ENCODE measurements around the gene OPN4. TPM values are rescaled to one million over a fixed set of nuclear protein-coding genes. Genes with fewer than 3 reads are reported as not detected.

Gene OPN4
- total RNA-seq, 1 experiment from 2014 or later: not detected

DNA sequence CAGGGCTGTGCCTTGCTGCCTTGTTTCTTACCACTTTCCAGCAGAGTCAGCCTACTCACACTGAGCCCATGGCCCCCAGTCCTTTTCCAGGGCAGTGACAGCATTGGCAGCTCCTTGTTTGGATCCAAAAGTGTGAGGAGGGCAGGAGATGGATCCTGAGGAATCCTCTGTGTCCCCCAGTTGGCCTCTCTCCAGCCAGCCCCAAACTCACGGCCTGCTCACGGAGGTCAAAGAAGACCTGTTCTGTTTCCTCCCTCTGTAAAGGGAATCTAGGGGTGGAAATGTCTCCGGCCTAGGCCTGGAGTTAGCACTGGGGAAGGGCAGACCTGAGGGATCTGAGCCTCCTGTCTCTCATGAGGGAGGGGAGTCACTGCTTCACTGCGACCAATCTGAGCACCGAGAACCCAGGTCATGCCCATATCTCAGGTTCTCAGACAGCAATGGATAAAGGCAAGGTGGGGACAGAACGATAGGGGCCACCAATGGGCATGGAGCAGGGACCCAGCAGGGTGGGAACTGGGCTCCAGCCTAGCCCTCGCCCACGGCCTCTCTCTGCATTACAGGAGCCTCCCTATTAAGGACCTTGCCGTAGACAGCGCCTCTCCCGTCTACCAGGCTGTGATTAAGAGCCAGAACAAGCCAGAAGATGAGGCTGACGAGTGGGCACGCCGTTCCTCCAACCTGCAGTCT, 37.1 kb downstream of the OPN4 start:
- TF ChIP-seq, protein P1, sequence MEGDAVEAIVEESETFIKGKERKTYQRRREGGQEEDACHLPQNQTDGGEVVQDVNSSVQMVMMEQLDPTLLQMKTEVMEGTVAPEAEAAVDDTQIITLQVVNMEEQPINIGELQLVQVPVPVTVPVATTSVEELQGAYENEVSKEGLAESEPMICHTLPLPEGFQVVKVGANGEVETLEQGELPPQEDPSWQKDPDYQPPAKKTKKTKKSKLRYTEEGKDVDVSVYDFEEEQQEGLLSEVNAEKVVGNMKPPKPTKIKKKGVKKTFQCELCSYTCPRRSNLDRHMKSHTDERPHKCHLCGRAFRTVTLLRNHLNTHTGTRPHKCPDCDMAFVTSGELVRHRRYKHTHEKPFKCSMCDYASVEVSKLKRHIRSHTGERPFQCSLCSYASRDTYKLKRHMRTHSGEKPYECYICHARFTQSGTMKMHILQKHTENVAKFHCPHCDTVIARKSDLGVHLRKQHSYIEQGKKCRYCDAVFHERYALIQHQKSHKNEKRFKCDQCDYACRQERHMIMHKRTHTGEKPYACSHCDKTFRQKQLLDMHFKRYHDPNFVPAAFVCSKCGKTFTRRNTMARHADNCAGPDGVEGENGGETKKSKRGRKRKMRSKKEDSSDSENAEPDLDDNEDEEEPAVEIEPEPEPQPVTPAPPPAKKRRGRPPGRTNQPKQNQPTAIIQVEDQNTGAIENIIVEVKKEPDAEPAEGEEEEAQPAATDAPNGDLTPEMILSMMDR (IDR thresholded peaks at IDR 0.05; ENCODE audit: unreplicated experiment): no peak
- Mint-ChIP-seq H3K4me3 (ENCODE audit: unreplicated experiment) (no peak overlapping the region), H3K27me3 (ENCODE audit: insufficient read depth, unreplicated experiment) (peaks cover under 1% of the 10 kb centered on the region), H3K4me1 (ENCODE audit: insufficient read depth, unreplicated experiment) (no peaks in the 10 kb centered on the region), H3K27ac (ENCODE audit: low read depth, unreplicated experiment) (no peak overlapping the region), H3K36me3 (ENCODE audit: insufficient read depth, unreplicated experiment) (no peaks in the 10 kb centered on the region), H3K9me3 (ENCODE audit: unreplicated experiment) (no peaks in the 10 kb centered on the region)
- BruUV-seq (replicated peaks): no TSS peak
- ChIA-PET POLR2A (no interaction called here), CTCF (interaction anchor here (6.1 kb wide), 1 partner anchor 209 kb away, joined by 54 read pairs; no protein-coding TSS in a partner anchor)
- intact Hi-C loops (cut with micrococcal nuclease): no loop called here
- DNase-seq (ENCODE audit: unreplicated experiment): no peak

DNA sequence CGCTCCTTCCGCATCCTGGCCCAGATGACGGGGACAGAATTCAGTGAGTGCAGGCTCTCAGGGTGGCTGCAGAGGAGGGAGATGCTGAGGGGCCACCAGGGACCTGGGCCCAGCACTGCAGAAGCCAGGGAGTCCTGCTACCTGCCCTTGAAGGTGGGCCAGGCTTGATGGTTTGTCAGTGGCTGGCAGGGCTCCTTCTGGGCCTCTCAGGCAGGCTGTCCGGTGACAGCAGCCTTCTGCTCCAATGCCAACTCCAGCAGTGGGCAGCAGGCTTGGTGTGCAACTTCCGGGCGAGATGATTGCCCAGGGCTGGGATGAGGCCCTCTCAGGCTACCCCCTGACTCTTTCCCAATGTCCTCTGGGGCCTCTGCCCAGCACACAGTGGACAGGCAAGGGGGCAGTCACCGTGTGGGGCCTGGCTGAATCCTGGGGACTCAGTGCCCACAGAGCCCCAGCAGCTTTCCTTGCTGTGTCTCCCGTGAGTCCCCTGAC, 37.7 kb downstream of the OPN4 start:
- DNase-seq (ENCODE audit: unreplicated experiment): no peak
- Mint-ChIP-seq H3K4me1 (ENCODE audit: insufficient read depth, unreplicated experiment) (no peaks in the 10 kb centered on the region), H3K4me3 (ENCODE audit: unreplicated experiment) (no peak overlapping the region), H3K27me3 (ENCODE audit: insufficient read depth, unreplicated experiment) (no peaks in the 10 kb centered on the region), H3K27ac (ENCODE audit: low read depth, unreplicated experiment) (no peak overlapping the region), H3K9me3 (ENCODE audit: unreplicated experiment) (no peaks in the 10 kb centered on the region), H3K36me3 (ENCODE audit: insufficient read depth, unreplicated experiment) (no peaks in the 10 kb centered on the region)
- intact Hi-C loops (cut with micrococcal nuclease): no loop called here
- POLR2A ChIA-PET: no interaction called here
- TF ChIP-seq, protein P1 (IDR thresholded peaks at IDR 0.05; ENCODE audit: unreplicated experiment): no peak
- CTCF ChIA-PET: no interaction called here
- BruUV-seq (replicated peaks): no TSS peak

DNA sequence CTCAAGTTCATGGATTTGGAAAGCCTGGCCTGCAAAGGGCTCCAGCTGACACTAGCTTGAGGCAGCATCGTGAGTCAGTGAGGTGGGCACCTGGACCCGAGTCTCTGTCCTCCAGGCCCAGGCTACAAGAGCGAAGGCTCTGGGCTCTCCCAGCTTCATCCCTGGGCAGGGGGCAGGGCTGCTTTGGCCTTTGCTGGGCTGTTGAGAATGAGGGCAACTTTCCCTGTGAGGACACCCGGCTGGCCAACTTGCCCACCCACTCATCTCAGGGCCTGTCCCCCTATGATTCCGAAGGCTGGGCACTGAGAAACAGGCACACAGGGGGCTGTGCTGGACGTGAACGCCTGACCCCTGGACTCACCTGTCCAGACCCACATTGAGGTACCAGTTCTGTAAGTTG, 38.3 kb downstream of the OPN4 start:
- H3K36me3 Mint-ChIP-seq (ENCODE audit: insufficient read depth, unreplicated experiment): no peaks in the 10 kb centered on the region
- H3K27me3 Mint-ChIP-seq (ENCODE audit: insufficient read depth, unreplicated experiment): no peaks in the 10 kb centered on the region
- intact Hi-C loops (cut with micrococcal nuclease): loop anchor here (1.0 kb wide), 1 partner anchor 207 kb away; no protein-coding TSS in a partner anchor
- CTCF ChIA-PET: interaction anchor here (1.1 to 1.9 kb wide), 2 partner anchors 11 to 207 kb away, joined by 3 to 13 read pairs; no protein-coding TSS in a partner anchor
- no peaks in the 10 kb centered on the region for H3K4me1 Mint-ChIP-seq (ENCODE audit: insufficient read depth, unreplicated experiment)
- BruUV-seq (replicated peaks): no TSS peak
- H3K4me3 Mint-ChIP-seq (ENCODE audit: unreplicated experiment): no peak overlapping the region
- TF ChIP-seq, protein P1 (IDR thresholded peaks at IDR 0.05; ENCODE audit: unreplicated experiment): no peak
- H3K27ac Mint-ChIP-seq (ENCODE audit: low read depth, unreplicated experiment): no peak overlapping the region
- H3K9me3 Mint-ChIP-seq (ENCODE audit: unreplicated experiment): no peaks in the 10 kb centered on the region
- POLR2A ChIA-PET: interaction anchor here (0.6 kb wide), 1 partner anchor 129 kb away, joined by 4 read pairs; no protein-coding TSS in a partner anchor
- DNase-seq (ENCODE audit: unreplicated experiment): no peak

DNA sequence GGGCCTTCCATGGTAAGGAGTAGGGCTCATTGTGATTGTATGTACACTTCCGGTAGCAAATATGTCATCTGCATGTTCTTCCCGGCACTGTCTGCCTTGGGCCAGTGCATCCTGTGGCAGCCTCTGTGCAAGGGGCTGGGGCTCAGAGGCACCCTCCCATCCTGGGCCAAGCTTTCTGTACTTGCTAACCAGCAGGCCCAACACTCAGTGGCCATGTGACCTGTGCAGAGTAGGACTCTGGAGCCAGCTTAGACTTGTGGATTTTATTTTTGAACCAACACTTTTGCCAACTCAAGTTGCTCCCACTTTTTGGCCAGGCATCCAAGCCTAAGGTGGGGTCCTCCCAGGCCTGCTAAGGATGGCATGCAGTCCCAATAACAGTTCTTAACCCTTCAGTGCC, 38.9 kb downstream of the OPN4 start:
- Mint-ChIP-seq H3K4me3 (ENCODE audit: unreplicated experiment) (no peak overlapping the region), H3K36me3 (ENCODE audit: insufficient read depth, unreplicated experiment) (no peaks in the 10 kb centered on the region), H3K27me3 (ENCODE audit: insufficient read depth, unreplicated experiment) (no peaks in the 10 kb centered on the region), H3K27ac (ENCODE audit: low read depth, unreplicated experiment) (no peak overlapping the region), H3K4me1 (ENCODE audit: insufficient read depth, unreplicated experiment) (no peaks in the 10 kb centered on the region), H3K9me3 (ENCODE audit: unreplicated experiment) (no peaks in the 10 kb centered on the region)
- CTCF ChIA-PET: interaction anchor here (0.5 to 1.9 kb wide), 9 partner anchors 11 to 247 kb away, joined by 3 to 13 read pairs (median 3); no protein-coding TSS in a partner anchor
- TF ChIP-seq, protein P1 (IDR thresholded peaks at IDR 0.05; ENCODE audit: unreplicated experiment): no peak
- BruUV-seq (replicated peaks): no TSS peak
- intact Hi-C loops (cut with micrococcal nuclease): loop anchor here (1.0 kb wide), 1 partner anchor 206 kb away; no protein-coding TSS in a partner anchor
- no peak for DNase-seq (ENCODE audit: unreplicated experiment)
- POLR2A ChIA-PET: interaction anchor here (0.6 kb wide), 1 partner anchor 129 kb away, joined by 4 read pairs; no protein-coding TSS in a partner anchor
